PC-9 (cell line): Measurements from ENCODE around the gene DAPK1. TPM values are rescaled to one million over a fixed set of nuclear protein-coding genes. Genes with fewer than 3 reads are reported as not detected.

Experiments used
- BruUV-seq: library from RNA; stranded (reverse); fragments of 400-500 nt; replicated peaks from 2 replicates; lab custom pipeline; 2021; lab: Mats Ljungman, UMichigan
- CTCF ChIA-PET: fragments of 300-600 bp; sonication (Branson Sonifier 250); formaldehyde crosslinking; loops from one replicate; lab custom pipeline; 2022; ENCODE audit warnings: antibody characterized with exemption; lab: Charles Lee
- POLR2A ChIA-PET: fragments of 300-600 bp; sonication (Branson Sonifier 250); formaldehyde crosslinking; loops from one replicate; lab custom pipeline; 2022; ENCODE audit warnings: antibody characterized with exemption; ENCODE audit not compliant: unreplicated experiment; lab: Charles Lee
- DNase-seq, 2 experiments: peaks; one replicate each; pipeline versions ENCODE4 v3.0.0 to v3.0.0-alpha.2; 2015 to 2022; ENCODE audit warnings: mixed read lengths in 1 of 2
- H2AFZ ChIP-seq: fragments of 200-600 bp; sonication (generic); 2 replicates; pipeline ENCODE4 v1.8.1; 2017; ENCODE audit warnings: antibody characterized with exemption
- H3F3A ChIP-seq: fragments of 200-600 bp; sonication (generic); 2 replicates; pipeline ENCODE4 v1.8.1; 2017; ENCODE audit warnings: antibody characterized with exemption, mild to moderate bottlenecking, low read depth; ENCODE audit not compliant: insufficient read depth
- H3K27ac ChIP-seq: fragments of 200-600 bp; sonication (generic); 2 replicates; pipeline ENCODE4 v1.6.1; 2016; ENCODE audit warnings: mixed run types
- H3K27me3 ChIP-seq: fragments of 200-600 bp; sonication (generic); 2 replicates; pipeline ENCODE4 v1.6.1; 2016; ENCODE audit warnings: low read depth, mixed run types; ENCODE audit not compliant: insufficient read depth
- H3K36me3 ChIP-seq: fragments of 200-600 bp; sonication (generic); 2 replicates; pipeline ENCODE4 v1.6.1; 2016; ENCODE audit warnings: low read depth, mixed run types
- H3K4me1 ChIP-seq: fragments of 200-600 bp; sonication (generic); replicated peaks from 2 replicates; pipeline ENCODE4 v1.6.1; 2016; ENCODE audit warnings: mixed run types; ENCODE audit not compliant: insufficient read depth
- H3K4me2 ChIP-seq: fragments of 200-600 bp; sonication (generic); 2 replicates; pipeline ENCODE4 v1.6.1; 2017; ENCODE audit warnings: mixed run types
- H3K4me3 ChIP-seq: fragments of 200-600 bp; sonication (generic); 2 replicates; pipeline ENCODE4 v1.6.1; 2016; ENCODE audit warnings: mixed run types
- H3K79me2 ChIP-seq: fragments of 200-600 bp; sonication (generic); 2 replicates; pipeline ENCODE4 v1.6.1; 2017; ENCODE audit warnings: low read depth, mixed run types
- H3K9me2 ChIP-seq: fragments of 200-600 bp; sonication (generic); 2 replicates; pipeline ENCODE4 v1.8.1; 2017; ENCODE audit warnings: mild to moderate bottlenecking; ENCODE audit not compliant: insufficient read depth
- H3K9me3 ChIP-seq: fragments of 200-600 bp; sonication (generic); 2 replicates; pipeline ENCODE4 v1.8.1; 2016; ENCODE audit warnings: low read depth; ENCODE audit not compliant: insufficient read depth
- H4K20me1 ChIP-seq: fragments of 200-600 bp; sonication (generic); 2 replicates; pipeline ENCODE4 v1.8.1; 2017; ENCODE audit not compliant: insufficient read depth
- CTCF ChIP-seq: fragments of 200-600 bp; sonication (generic); conservative IDR thresholded peaks from 2 replicates; pipeline ENCODE4 v1.6.1; 2017; ENCODE audit warnings: mixed run types, antibody characterized with exemption, mild to moderate bottlenecking, moderate library complexity
- EZH2 ChIP-seq: fragments of 200-600 bp; sonication (generic); IDR thresholded peaks from 2 replicates; pipeline ENCODE4 v1.8.0; 2017; ENCODE audit warnings: antibody characterized with exemption, low read depth
- intact Hi-C: fragments of 100-400 bp; cut with micrococcal nuclease; formaldehyde crosslinking; loops from one replicate; pipeline ENCODE4 v1.10.0; 2022; ENCODE audit not compliant: unreplicated experiment
- total RNA-seq: library from RNA; stranded (reverse); gene quantifications from 2 replicates; pipeline ENCODE4 v1.2.3, GENCODE V29; 2021

DAPK1 gene
- total RNA-seq, 1 experiment from 2014 or later: 100 TPM

GRCh38 chr9:87515588-87516221, 18.0 kb downstream of the DAPK1 start:
- no peak for DNase-seq
- Histone ChIP-seq H4K20me1 (no peaks in the 10 kb centered on the region), H3K4me3 (no peak overlapping the region), H2AFZ (no peak overlapping the region), H3K27ac (peak overlapping the region; percentile 39), H3K79me2 (peaks cover 31% of the 10 kb centered on the region), H3K4me2 (peak overlapping the region; percentile 44), H3F3A (peaks cover 8% of the 10 kb centered on the region; the same call in 1 of the 2 replicates), H3K27me3 (no peaks in the 10 kb centered on the region), H3K9me2 (no peaks in the 10 kb centered on the region), H3K4me1 (peaks cover 27% of the 10 kb centered on the region), H3K9me3 (no peaks in the 10 kb centered on the region), H3K36me3 (no peaks in the 10 kb centered on the region)
- POLR2A ChIA-PET: interaction anchor here (0.6 to 0.9 kb wide), 3 partner anchors 18 to 234 kb away, joined by 3 to 20 read pairs (median 3); partner anchors contain the start of gene DAPK1
- TF ChIP-seq CTCF (no peak), EZH2 (no peak)
- intact Hi-C loops: loop anchor here (5.0 kb wide), 1 partner anchor 178 kb away; no protein-coding TSS in a partner anchor
- BruUV-seq: no TSS peak
- CTCF ChIA-PET: no interaction called here

- H3K27me3 ChIP-seq: no peaks in the 10 kb centered on the region
- DNase-seq: peak; percentile 57 to 75
- H3K4me2 ChIP-seq: peak overlapping the region; percentile 44
- intact Hi-C loops: loop anchor here (5.0 kb wide), 1 partner anchor 179 kb away; no protein-coding TSS in a partner anchor
- no peak overlapping the region for H2AFZ ChIP-seq
- H4K20me1 ChIP-seq: no peaks in the 10 kb centered on the region
- peaks cover 27% of the 10 kb centered on the region for H3K4me1 ChIP-seq
- no peaks in the 10 kb centered on the region for H3K36me3 ChIP-seq
- H3K79me2 ChIP-seq: peaks cover 31% of the 10 kb centered on the region
- ChIA-PET POLR2A (interaction anchor here (0.6 to 0.9 kb wide), 3 partner anchors 15 to 185 kb away, joined by 3 to 5 read pairs (median 3); partner anchors contain the start of gene DAPK1), CTCF (interaction anchor here (0.7 kb wide), 1 partner anchor 209 kb away, joined by 4 read pairs; the partner anchor contains the start of gene CTSL)
- H3K4me3 ChIP-seq: no peak overlapping the region
- no peak for TF ChIP-seq EZH2
- TF ChIP-seq CTCF: no peak
- peaks cover 8% of the 10 kb centered on the region; the same call in 1 of the 2 replicates for H3F3A ChIP-seq
- BruUV-seq: no TSS peak
- H3K9me3 ChIP-seq: no peaks in the 10 kb centered on the region
- H3K9me2 ChIP-seq: no peaks in the 10 kb centered on the region
- peak overlapping the region; percentile 39 for H3K27ac ChIP-seq
Observed at GRCh38 chr9:87516222-87516925, 18.7 kb downstream of the DAPK1 start.

- Histone ChIP-seq H3K4me1 (peaks cover 27% of the 10 kb centered on the region), H3K9me3 (no peaks in the 10 kb centered on the region), H3K27me3 (no peaks in the 10 kb centered on the region), H3K36me3 (no peaks in the 10 kb centered on the region), H3K27ac (no peak overlapping the region), H3F3A (peaks cover 8% of the 10 kb centered on the region; the same call in 1 of the 2 replicates), H3K4me3 (no peak overlapping the region), H3K4me2 (peak overlapping the region; percentile 44; the same call in 1 of the 2 replicates), H3K79me2 (peaks cover 31% of the 10 kb centered on the region), H4K20me1 (no peaks in the 10 kb centered on the region), H3K9me2 (no peaks in the 10 kb centered on the region), H2AFZ (no peak overlapping the region)
- TF ChIP-seq EZH2 (no peak), CTCF (no peak)
- ChIA-PET CTCF (interaction anchor here (0.7 kb wide), 1 partner anchor 209 kb away, joined by 4 read pairs; the partner anchor contains the start of gene CTSL), POLR2A (interaction anchor here (0.6 kb wide), 1 partner anchor 15 kb away, joined by 5 read pairs; no protein-coding TSS in a partner anchor)
- DNase-seq: no peak
- BruUV-seq: no TSS peak
- intact Hi-C loops: loop anchor here (5.0 kb wide), 1 partner anchor 180 kb away; no protein-coding TSS in a partner anchor
Observed at GRCh38 chr9:87516926-87517290, 19.2 kb downstream of the DAPK1 start.
